ENCODE measurements around the gene TIMM29.

TIMM29 gene

GRCh38 chr19:10928563-10929401 lies at the start of gene TIMM29, which contains the start of gene YIPF2:
TIMM29 (plus strand) TSS chr19:10928811; CDS start chr19:10928823, 12 bp downstream.
YIPF2 (minus strand) TSS chr19:10928639; CDS start chr19:10928410, 229 bp downstream.
- DNase-seq (ENCODE audit: low spot score): peak; percentile 99

GRCh38 chr19:10881403-10882107 lies 47.1 kb upstream of the TIMM29 start:
- no peak for DNase-seq (ENCODE audit: low spot score)

GRCh38 chr19:10882108-10882457 lies 46.5 kb upstream of the TIMM29 start:
- DNase-seq (ENCODE audit: low spot score): no peak

- DNase-seq (ENCODE audit: low spot score): no peak
Observed at GRCh38 chr19:10884274-10884673, 44.3 kb upstream of the TIMM29 start.

- DNase-seq (ENCODE audit: low spot score): no peak
Observed at GRCh38 chr19:10885201-10886169, 43.1 kb upstream of the TIMM29 start.

- DNase-seq (ENCODE audit: low spot score): no peak
Observed at GRCh38 chr19:10887616-10888367, 40.8 kb upstream of the TIMM29 start.

- DNase-seq (ENCODE audit: low spot score): no peak
Observed at GRCh38 chr19:10888421-10888866, 40.2 kb upstream of the TIMM29 start.

- DNase-seq (ENCODE audit: low spot score): no peak
Observed at GRCh38 chr19:10889880-10890279, 38.7 kb upstream of the TIMM29 start.

GRCh38 chr19:10891405-10892086 lies 37.1 kb upstream of the TIMM29 start:
- no peak for DNase-seq (ENCODE audit: low spot score)

- no peak for DNase-seq (ENCODE audit: low spot score)
Observed at GRCh38 chr19:10892256-10892655, 36.4 kb upstream of the TIMM29 start.

GRCh38 chr19:10894911-10895213 lies 33.7 kb upstream of the TIMM29 start:
- DNase-seq (ENCODE audit: low spot score): no peak

- no peak for DNase-seq (ENCODE audit: low spot score)
Observed at GRCh38 chr19:10895363-10895762, 33.2 kb upstream of the TIMM29 start.

GRCh38 chr19:10895920-10896319 lies 32.7 kb upstream of the TIMM29 start:
- no peak for DNase-seq (ENCODE audit: low spot score)

GRCh38 chr19:10896851-10897526 lies 31.6 kb upstream of the TIMM29 start:
- DNase-seq (ENCODE audit: low spot score): no peak

GRCh38 chr19:10898633-10899032 lies 30.0 kb upstream of the TIMM29 start:
- DNase-seq (ENCODE audit: low spot score): no peak

- DNase-seq (ENCODE audit: low spot score): no peak
Observed at GRCh38 chr19:10899151-10899653, 29.4 kb upstream of the TIMM29 start.

GRCh38 chr19:10907925-10908324 lies 20.7 kb upstream of the TIMM29 start:
- no peak for DNase-seq (ENCODE audit: low spot score)

GRCh38 chr19:10908380-10908960 lies 20.1 kb upstream of the TIMM29 start:
- DNase-seq (ENCODE audit: low spot score): no peak

- peak; percentile 37 for DNase-seq (ENCODE audit: low spot score)
Observed at GRCh38 chr19:10911579-10912363, 16.8 kb upstream of the TIMM29 start.

Measured in putamen (tissue), 1 donor.